ENCODE results near the gene ATP1A1.

DNA sequence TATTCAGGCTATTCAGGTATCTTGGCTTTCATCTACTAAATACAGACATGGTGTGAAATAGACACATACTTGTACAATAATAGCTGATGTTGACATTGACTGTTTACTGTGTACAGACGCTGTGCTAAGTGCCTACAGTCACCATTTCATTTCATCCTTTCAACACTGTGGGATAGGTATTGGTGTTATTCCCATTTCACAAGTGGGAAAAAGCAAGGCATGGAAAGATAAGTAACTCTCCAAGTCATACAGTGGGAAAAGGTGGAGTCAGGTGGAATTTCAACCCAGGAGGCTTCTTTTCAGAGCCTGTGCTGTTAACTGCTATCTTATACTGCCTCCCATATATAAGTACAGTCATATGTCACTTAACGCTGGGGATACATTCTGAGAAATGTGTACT is 49.6 kb upstream of the ATP1A1 start:
- TF ChIP-seq ZBTB40 (IDR thresholded peaks at IDR 0.05) (no peak), ZBTB40 (CRISPR knock-in tag; IDR thresholded peaks at IDR 0.05) (no peak), HDAC3 (IDR thresholded peaks at IDR 0.05; ENCODE audit: borderline replicate concordance, partially characterized antibody) (no peak), RNF2 (IDR thresholded peaks at IDR 0.05) (no peak), SRF (CRISPR knock-in tag; IDR thresholded peaks at IDR 0.05) (no peak), ATF3 (IDR thresholded peaks at IDR 0.05) (no peak), ATF3 (CRISPR knock-in tag; conservative IDR thresholded peaks at IDR 0.05) (no peak), ZNF274 (IDR thresholded peaks at IDR 0.05; ENCODE audit: borderline replicate concordance, low read depth, low read length) (no peak), GABPB1 (CRISPR knock-in tag; IDR thresholded peaks at IDR 0.05) (no peak), HDGF (IDR thresholded peaks at IDR 0.05) (no peak)
